HG03460 (cell line): ENCODE measurements around the gene AP1G2.
"Not testable (repeated sequence)": the region's sequence is repeated elsewhere in the genome, so short reads cannot be mapped to it uniquely, and the experiment has no call there.

Experiments
- ATAC-seq: cut with Tn5 transposase; IDR thresholded peaks from one replicate; pipeline ENCODE4 v1.9.1; 2021; ENCODE audit not compliant: unreplicated experiment

Gene AP1G2

GRCh38 chr14:23539248-23540140, 28.1 kb downstream of the AP1G2 start:
- ATAC-seq = no peak

GRCh38 chr14:23538785-23539184, 28.8 kb downstream of the AP1G2 start:
- no peak for ATAC-seq

- ATAC-seq = no peak
These were observed 29.4 kb downstream of the AP1G2 start for GRCh38 chr14:23538050-23538718.

DNA sequence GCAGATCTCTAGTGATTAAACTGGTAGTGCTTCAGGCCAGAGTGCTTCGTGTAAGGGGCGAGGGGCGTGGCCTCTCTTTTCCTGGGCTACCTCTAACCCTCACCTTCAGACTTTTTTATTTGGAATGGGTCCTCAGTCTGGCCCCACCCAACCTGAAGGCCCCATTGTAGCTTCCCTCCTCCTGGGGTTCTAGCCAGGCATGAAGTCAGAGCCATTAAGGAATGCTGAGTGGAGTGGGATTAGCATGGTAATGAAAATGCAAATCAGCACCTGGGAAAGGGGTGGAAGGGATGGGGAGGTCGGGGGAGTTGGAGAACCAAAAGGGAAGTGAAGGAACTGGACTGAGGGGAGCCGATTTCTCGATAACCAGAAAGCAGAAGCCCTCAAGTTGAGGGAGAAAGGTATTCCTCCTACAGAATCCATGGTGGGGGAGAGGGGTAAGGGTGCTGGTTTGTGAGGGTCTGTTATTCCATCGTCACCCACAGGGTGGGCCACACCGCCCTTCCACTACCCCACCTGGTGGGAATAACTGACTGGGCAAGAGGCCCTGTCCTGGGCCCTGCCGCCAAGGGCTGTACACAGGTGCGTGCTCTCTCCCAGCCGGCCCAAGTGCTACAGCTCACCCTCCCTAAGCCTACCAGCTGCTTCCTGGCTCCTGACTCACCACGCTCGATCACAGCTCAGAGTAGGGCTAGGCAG, 30.1 kb downstream of the AP1G2 start:
- no peak for ATAC-seq

GRCh38 chr14:23536906-23537305, 30.7 kb downstream of the AP1G2 start:
- ATAC-seq = not testable (repeated sequence)

- no peak for ATAC-seq
These were observed 31.1 kb downstream of the AP1G2 start for GRCh38 chr14:23536494-23536893.

GRCh38 chr14:23535943-23536342, 31.6 kb downstream of the AP1G2 start:
- no peak for ATAC-seq

GRCh38 chr14:23533652-23534435, 33.7 kb downstream of the AP1G2 start:
- ATAC-seq = no peak

- ATAC-seq = no peak
These were observed 34.9 kb downstream of the AP1G2 start for GRCh38 chr14:23532658-23533057.

- no peak for ATAC-seq
These were observed 36.2 kb downstream of the AP1G2 start for GRCh38 chr14:23531391-23531790.

- ATAC-seq = no peak
These were observed 37.1 kb downstream of the AP1G2 start for GRCh38 chr14:23530375-23531055.

GRCh38 chr14:23529016-23529415, 38.6 kb downstream of the AP1G2 start:
- ATAC-seq = no peak

GRCh38 chr14:23528555-23528954, 39.0 kb downstream of the AP1G2 start:
- no peak for ATAC-seq

- no peak for ATAC-seq
These were observed 42.0 kb downstream of the AP1G2 start for GRCh38 chr14:23525611-23526010.

DNA sequence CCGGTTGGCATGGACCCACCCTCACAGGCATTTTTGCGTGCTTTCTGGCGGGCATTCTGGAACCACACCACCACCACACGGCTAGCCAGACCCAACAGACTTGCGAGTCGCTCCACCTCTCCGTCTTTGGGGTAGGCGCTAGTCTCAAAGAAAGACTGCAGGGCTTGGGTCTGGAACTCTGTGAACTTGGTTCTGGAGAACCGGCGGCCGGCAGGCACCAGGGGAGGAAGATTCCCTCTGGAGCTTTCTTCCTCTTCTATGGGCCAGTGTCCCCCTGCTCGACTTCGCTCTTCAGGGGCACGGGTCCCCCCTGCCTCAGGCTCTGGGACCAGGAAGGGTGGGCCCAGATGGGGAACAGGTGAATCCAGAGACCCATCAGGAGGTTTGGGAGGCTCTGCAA, 42.6 kb downstream of the AP1G2 start:
- ATAC-seq = no peak

- no peak for ATAC-seq
These were observed 44.2 kb downstream of the AP1G2 start for GRCh38 chr14:23523229-23524016.

DNA sequence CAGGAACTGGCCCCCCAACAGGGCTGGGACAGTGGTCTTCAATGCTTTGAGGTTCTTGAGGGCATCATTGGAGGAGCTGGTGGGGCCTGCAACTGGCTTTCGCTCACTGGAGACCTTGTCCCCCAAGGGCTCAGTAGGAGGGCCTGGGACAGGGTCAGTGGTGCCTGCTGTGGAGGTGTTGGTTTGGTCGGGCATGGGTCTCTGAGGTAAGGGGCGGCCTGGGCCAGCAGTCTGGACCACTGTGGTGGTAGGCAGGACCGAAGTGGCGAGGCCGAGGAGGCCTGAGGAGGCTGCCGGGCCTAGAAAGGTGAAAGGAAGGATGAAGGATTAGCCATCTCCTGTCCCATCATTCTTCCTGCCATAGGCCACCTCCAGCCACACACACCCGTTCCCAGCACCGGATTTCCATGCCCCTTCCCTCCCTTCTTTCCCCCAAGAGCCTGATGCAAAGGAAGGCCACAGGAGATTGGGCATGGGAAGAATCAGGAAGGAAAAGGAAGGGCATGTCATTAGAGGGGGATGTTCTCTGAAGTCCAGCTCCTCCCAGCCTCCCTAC, 44.9 kb downstream of the AP1G2 start:
- ATAC-seq = no peak

- no peak for ATAC-seq
These were observed 45.6 kb downstream of the AP1G2 start for GRCh38 chr14:23521785-23522640.
